GM23338 (cell line): ENCODE measurements around the gene TMEM116. TPM values are rescaled to one million over a fixed set of nuclear protein-coding genes. Genes with fewer than 3 reads are reported as not detected.

ENCODE experiments used
- ATAC-seq: fragments of 200-7000 bp; cut with Tn5 transposase; 3 replicates; pipeline ENCODE4 v1.9.1; 2020
- DNase-seq: peaks from one replicate; pipeline ENCODE4 v3.0.0-alpha.2; 2015; ENCODE audit warnings: low spot score
- H2AFZ ChIP-seq: fragments of 200-600 bp; sonication (generic); 2 replicates; pipeline ENCODE4 v1.8.0; 2016; ENCODE audit warnings: antibody characterized with exemption, mild to moderate bottlenecking, moderate library complexity
- H3F3A ChIP-seq: fragments of 200-600 bp; sonication (generic); replicated peaks from 2 replicates; pipeline ENCODE4 v1.8.0; 2017; ENCODE audit warnings: antibody characterized with exemption, mixed run types, low read depth
- H3K27ac ChIP-seq: fragments of 200-600 bp; sonication (generic); 2 replicates; pipeline ENCODE4 v1.6.1; 2016; ENCODE audit warnings: low read depth
- H3K27me3 ChIP-seq: fragments of 200-600 bp; sonication (generic); 2 replicates; pipeline ENCODE4 v1.8.0; 2016; ENCODE audit warnings: mild to moderate bottlenecking, mixed run types, moderate library complexity; ENCODE audit not compliant: insufficient read depth
- H3K36me3 ChIP-seq: fragments of 200-600 bp; sonication (generic); 2 replicates; pipeline ENCODE4 v1.8.0; 2016; ENCODE audit warnings: mild to moderate bottlenecking; ENCODE audit not compliant: insufficient read depth
- H3K4me1 ChIP-seq: fragments of 200-600 bp; sonication (generic); 2 replicates; pipeline ENCODE4 v1.8.0; 2016; ENCODE audit warnings: mild to moderate bottlenecking, moderate library complexity; ENCODE audit not compliant: insufficient read depth
- H3K4me2 ChIP-seq: fragments of 200-600 bp; sonication (generic); 2 replicates; pipeline ENCODE4 v1.7.1; 2017; ENCODE audit warnings: mixed run types
- H3K4me3 ChIP-seq: fragments of 200-600 bp; sonication (generic); 2 replicates; pipeline ENCODE4 v1.6.1; 2016; ENCODE audit warnings: mixed run types
- H3K79me2 ChIP-seq: fragments of 200-600 bp; sonication (generic); replicated peaks from 2 replicates; pipeline ENCODE4 v1.8.0; 2017; ENCODE audit warnings: mild to moderate bottlenecking; ENCODE audit not compliant: insufficient read depth
- H3K9me2 ChIP-seq: fragments of 200-600 bp; sonication (generic); 2 replicates; pipeline ENCODE4 v1.8.0; 2017; ENCODE audit not compliant: insufficient read depth
- H4K20me1 ChIP-seq: fragments of 200-600 bp; sonication (generic); replicated peaks from 2 replicates; pipeline ENCODE4 v1.8.0; 2017; ENCODE audit warnings: mild to moderate bottlenecking; ENCODE audit not compliant: insufficient read depth
- H3K27ac Mint-ChIP-seq: 2 replicates; pipeline ENCODE4 v1.8.0; 2020; ENCODE audit warnings: inconsistent platforms, mild to moderate bottlenecking, moderate library complexity, mixed read lengths
- H3K27me3 Mint-ChIP-seq: 3 replicates; pipeline ENCODE4 v1.8.0; 2022; ENCODE audit warnings: low read depth, mild to moderate bottlenecking, moderate library complexity, mixed read lengths, inconsistent platforms; ENCODE audit not compliant: insufficient read depth, poor library complexity
- H3K36me3 Mint-ChIP-seq: 3 replicates; pipeline ENCODE4 v1.8.0; 2021; ENCODE audit warnings: low read depth, mild to moderate bottlenecking, inconsistent platforms, moderate library complexity, mixed read lengths
- H3K4me1 Mint-ChIP-seq: 3 replicates; pipeline ENCODE4 v1.8.0; 2020; ENCODE audit warnings: mild to moderate bottlenecking, inconsistent platforms, mixed read lengths
- H3K4me3 Mint-ChIP-seq: 3 replicates; pipeline ENCODE4 v1.8.0; 2021; ENCODE audit warnings: moderate library complexity, mild to moderate bottlenecking, inconsistent platforms, mixed read lengths
- H3K9me3 Mint-ChIP-seq: 3 replicates; pipeline ENCODE4 v1.8.0; 2020; ENCODE audit warnings: moderate library complexity, mild to moderate bottlenecking, inconsistent platforms, mixed read lengths
- CREB1 ChIP-seq: fragments of 250-450 bp; sonication (Bioruptor Pico); IDR thresholded peaks from 2 replicates; pipeline ENCODE4 v1.5.0; 2020; ENCODE audit warnings: low read depth, mild to moderate bottlenecking, moderate library complexity
- POLR2AphosphoS5 ChIP-seq: IDR thresholded peaks from 2 replicates; pipeline ENCODE4 v1.6.1; 2016; ENCODE audit warnings: antibody characterized with exemption, low read depth
- ZNF462 ChIP-seq: fragments of 250-450 bp; sonication (Bioruptor Pico); IDR thresholded peaks from 2 replicates; pipeline ENCODE4 v1.5.0; 2020; ENCODE audit warnings: mild to moderate bottlenecking, moderate library complexity
- polyA plus RNA-seq: library from polyadenylated mRNA; unstranded; fragments of >200 nt; fragmentation: Nextera tagmentation; extraction: Ambion mirVana; gene quantifications from 2 replicates; pipeline ENCODE4 v1.2.1, GENCODE V29; 2016
- total RNA-seq: library from RNA; depleted of rRNA; stranded (reverse); fragments of >200 nt; shearing (Covaris generic); gene quantifications from 2 replicates; pipeline ENCODE4 v1.2.3, GENCODE V29; 2014
- TF ChIP-seq, protein P1 (sequence below): IDR thresholded peaks from 2 replicates; pipeline ENCODE4 v1.6.1; 2016; ENCODE audit warnings: antibody characterized with exemption

TMEM116 gene
- total and polyA plus RNA-seq, 2 experiments from 2014 or later: 8.0 to 10.4 TPM

GRCh38 chr12:111975161-111975931, 37.6 kb downstream of the TMEM116 start:
- Histone ChIP-seq H3K4me1 (no peaks in the 10 kb centered on the region), H2AFZ (no peak overlapping the region), H4K20me1 (no peaks in the 10 kb centered on the region), H3K27me3 (no peaks in the 10 kb centered on the region), H3F3A (no peaks in the 10 kb centered on the region), H3K4me3 (no peak overlapping the region), H3K79me2 (no peaks in the 10 kb centered on the region), H3K36me3 (no peaks in the 10 kb centered on the region), H3K4me2 (no peak overlapping the region), H3K27ac (no peak overlapping the region), H3K9me2 (0 out of 2 replicates have a peak, but pooled peaks cover 3% of the 10 kb centered on the region)
- Mint-ChIP-seq H3K27me3 (peaks cover 2% of the 10 kb centered on the region), H3K4me3 (no peak overlapping the region), H3K9me3 (peaks cover 7% of the 10 kb centered on the region), H3K4me1 (no peaks in the 10 kb centered on the region), H3K36me3 (peaks cover 5% of the 10 kb centered on the region; the same call in 2 of the 3 replicates), H3K27ac (no peak overlapping the region)
- TF ChIP-seq CREB1 (CRISPR knock-in tag) (no peak), ZNF462 (CRISPR knock-in tag) (no peak), POLR2AphosphoS5 (no peak)
- TF ChIP-seq, protein P1, sequence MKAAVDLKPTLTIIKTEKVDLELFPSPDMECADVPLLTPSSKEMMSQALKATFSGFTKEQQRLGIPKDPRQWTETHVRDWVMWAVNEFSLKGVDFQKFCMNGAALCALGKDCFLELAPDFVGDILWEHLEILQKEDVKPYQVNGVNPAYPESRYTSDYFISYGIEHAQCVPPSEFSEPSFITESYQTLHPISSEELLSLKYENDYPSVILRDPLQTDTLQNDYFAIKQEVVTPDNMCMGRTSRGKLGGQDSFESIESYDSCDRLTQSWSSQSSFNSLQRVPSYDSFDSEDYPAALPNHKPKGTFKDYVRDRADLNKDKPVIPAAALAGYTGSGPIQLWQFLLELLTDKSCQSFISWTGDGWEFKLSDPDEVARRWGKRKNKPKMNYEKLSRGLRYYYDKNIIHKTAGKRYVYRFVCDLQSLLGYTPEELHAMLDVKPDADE: no peak
- ATAC-seq (no peak), DNase-seq (no peak)
